VCaP (cell line): Measurements from ENCODE around the gene LRRC2.

Experiments
- H3K27ac ChIP-seq: fragments of 450-650 bp; 2 replicates; pipeline ENCODE4 v1.5.1; 2017
- CTCF ChIP-seq: fragments of 450-650 bp; conservative IDR thresholded peaks from 2 replicates; pipeline ENCODE4 v1.5.1; 2017; ENCODE audit warnings: mild to moderate bottlenecking, moderate library complexity

The LRRC2 gene

GRCh38 chr3:46521096-46521495 lies 45.0 kb downstream of the LRRC2 start:
- H3K27ac ChIP-seq: no peak overlapping the region
- TF ChIP-seq CTCF: no peak

- no peak overlapping the region for H3K27ac ChIP-seq
- TF ChIP-seq CTCF: no peak
Observed at GRCh38 chr3:46520531-46520930, 45.6 kb downstream of the LRRC2 start.

- TF ChIP-seq CTCF: no peak
- H3K27ac ChIP-seq: no peak overlapping the region
Observed at GRCh38 chr3:46519952-46520351, 46.1 kb downstream of the LRRC2 start.

- no peak overlapping the region for H3K27ac ChIP-seq
- no peak for TF ChIP-seq CTCF
Observed at GRCh38 chr3:46517784-46518181, 48.3 kb downstream of the LRRC2 start.

GRCh38 chr3:46517016-46517783 lies 48.9 kb downstream of the LRRC2 start:
- H3K27ac ChIP-seq: no peak overlapping the region
- TF ChIP-seq CTCF: no peak

GRCh38 chr3:46516521-46516920 lies 49.6 kb downstream of the LRRC2 start:
- TF ChIP-seq CTCF: no peak

GRCh38 chr3:46512191-46512749 lies 53.8 kb downstream of the LRRC2 start:
- no peak overlapping the region for H3K27ac ChIP-seq
- no peak for TF ChIP-seq CTCF

More at GRCh38 chr3:46516521-46516920, 49.6 kb downstream of the LRRC2 start:
- no peak overlapping the region for H3K27ac ChIP-seq
